ENCODE measurements around the gene RAD54L2.
"Not testable (repeated sequence)": the region's sequence is repeated elsewhere in the genome, so short reads cannot be mapped to it uniquely, and the experiment has no call there.

The RAD54L2 gene

DNA sequence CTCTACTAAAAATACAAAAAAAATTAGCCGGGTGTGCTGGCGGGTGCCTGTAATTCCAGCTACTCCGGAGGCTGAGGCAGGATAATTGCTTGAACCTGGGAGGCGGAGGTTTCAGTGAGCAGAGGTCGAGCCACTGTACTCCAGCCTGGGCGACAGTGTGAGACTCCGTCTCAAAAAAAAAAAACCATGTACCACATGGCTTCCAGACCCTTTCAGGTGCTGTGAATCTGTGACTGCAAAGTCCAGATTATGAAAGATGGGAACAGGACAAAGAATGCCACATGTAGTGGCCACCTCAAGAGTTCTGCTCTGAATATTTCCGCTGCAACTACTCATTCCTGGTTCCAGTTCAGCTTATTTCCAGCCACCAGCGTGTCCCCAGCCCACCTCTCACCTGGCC is 30.3 kb upstream of the RAD54L2 start:
- TF ChIP-seq, protein P1, sequence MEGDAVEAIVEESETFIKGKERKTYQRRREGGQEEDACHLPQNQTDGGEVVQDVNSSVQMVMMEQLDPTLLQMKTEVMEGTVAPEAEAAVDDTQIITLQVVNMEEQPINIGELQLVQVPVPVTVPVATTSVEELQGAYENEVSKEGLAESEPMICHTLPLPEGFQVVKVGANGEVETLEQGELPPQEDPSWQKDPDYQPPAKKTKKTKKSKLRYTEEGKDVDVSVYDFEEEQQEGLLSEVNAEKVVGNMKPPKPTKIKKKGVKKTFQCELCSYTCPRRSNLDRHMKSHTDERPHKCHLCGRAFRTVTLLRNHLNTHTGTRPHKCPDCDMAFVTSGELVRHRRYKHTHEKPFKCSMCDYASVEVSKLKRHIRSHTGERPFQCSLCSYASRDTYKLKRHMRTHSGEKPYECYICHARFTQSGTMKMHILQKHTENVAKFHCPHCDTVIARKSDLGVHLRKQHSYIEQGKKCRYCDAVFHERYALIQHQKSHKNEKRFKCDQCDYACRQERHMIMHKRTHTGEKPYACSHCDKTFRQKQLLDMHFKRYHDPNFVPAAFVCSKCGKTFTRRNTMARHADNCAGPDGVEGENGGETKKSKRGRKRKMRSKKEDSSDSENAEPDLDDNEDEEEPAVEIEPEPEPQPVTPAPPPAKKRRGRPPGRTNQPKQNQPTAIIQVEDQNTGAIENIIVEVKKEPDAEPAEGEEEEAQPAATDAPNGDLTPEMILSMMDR (IDR thresholded peaks at IDR 0.05) = no peak
- H3K4me3 ChIP-seq = no peak overlapping the region
- no peak for DNase-seq (ENCODE audit: low spot score)
- H3K27ac ChIP-seq = no peak overlapping the region

DNA sequence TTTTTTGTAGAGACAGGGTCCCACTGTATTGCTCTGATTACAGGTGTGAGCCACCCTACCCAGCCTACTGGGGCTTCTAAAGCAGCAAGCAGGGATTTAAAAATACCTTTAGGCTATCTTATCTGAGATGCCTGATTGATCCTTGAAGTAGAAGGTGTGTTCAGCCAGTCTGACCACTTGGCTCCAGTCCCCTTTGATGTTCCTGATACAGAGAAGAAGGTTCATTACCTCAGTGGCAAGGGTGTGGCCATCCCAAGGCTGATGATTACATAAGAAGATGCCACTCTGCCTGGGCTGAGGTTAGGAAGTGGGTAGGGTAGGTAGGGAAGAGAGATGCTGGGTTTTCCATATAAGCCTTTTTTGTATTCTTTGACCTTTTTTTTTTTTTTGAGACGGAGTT is 27.5 kb upstream of the RAD54L2 start:
- Histone ChIP-seq H3K27ac (no peak overlapping the region), H3K4me3 (no peak overlapping the region)
- no peak for DNase-seq (ENCODE audit: low spot score)
- TF ChIP-seq, protein P1 (IDR thresholded peaks at IDR 0.05) = no peak

DNA sequence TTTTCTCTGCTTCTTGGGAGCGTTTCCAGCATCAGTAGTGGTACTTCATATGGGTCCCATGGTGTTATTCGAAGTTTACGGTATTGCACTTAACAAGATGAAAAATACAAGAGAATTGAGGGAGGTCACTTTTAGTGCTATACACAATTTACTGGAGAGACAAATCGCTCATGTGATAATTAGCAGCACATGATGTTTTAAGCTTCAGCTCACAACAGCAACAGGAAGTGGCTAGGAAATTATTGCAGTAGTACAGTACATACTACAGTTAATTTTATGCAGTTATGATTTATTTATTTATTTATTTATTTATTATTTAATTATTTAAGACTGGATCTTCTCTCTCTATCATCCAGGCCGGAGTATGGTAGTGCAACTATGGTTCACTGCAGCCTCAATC is 24.3 kb upstream of the RAD54L2 start:
- Histone ChIP-seq H3K27ac (no peak overlapping the region), H3K4me3 (no peak overlapping the region)
- DNase-seq (ENCODE audit: low spot score) = no peak
- TF ChIP-seq, protein P1 (IDR thresholded peaks at IDR 0.05) = no peak

DNA sequence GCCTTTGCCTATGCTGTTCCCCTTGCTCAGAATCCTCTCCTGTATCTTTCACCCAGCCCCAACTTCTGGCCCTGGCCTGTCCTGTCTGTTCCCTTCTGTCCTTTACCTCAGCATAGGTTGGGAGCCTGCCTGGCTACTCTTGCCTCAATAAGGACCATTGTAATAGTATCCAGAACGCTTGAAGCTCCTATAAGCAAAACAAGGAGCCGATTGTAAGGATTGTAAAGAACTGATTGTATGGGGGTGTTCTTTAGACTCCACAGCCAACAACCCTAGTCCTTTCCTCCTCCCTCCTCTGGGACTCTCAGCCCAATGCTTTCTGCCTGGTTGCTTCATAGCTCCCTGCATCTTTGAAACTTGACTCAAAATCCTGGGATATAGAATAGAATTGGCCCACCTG is 18.7 kb upstream of the RAD54L2 start:
- no peak for DNase-seq (ENCODE audit: low spot score)
- TF ChIP-seq, protein P1 (IDR thresholded peaks at IDR 0.05) = no peak
- Histone ChIP-seq H3K27ac (no peak overlapping the region), H3K4me3 (no peak overlapping the region)

DNA sequence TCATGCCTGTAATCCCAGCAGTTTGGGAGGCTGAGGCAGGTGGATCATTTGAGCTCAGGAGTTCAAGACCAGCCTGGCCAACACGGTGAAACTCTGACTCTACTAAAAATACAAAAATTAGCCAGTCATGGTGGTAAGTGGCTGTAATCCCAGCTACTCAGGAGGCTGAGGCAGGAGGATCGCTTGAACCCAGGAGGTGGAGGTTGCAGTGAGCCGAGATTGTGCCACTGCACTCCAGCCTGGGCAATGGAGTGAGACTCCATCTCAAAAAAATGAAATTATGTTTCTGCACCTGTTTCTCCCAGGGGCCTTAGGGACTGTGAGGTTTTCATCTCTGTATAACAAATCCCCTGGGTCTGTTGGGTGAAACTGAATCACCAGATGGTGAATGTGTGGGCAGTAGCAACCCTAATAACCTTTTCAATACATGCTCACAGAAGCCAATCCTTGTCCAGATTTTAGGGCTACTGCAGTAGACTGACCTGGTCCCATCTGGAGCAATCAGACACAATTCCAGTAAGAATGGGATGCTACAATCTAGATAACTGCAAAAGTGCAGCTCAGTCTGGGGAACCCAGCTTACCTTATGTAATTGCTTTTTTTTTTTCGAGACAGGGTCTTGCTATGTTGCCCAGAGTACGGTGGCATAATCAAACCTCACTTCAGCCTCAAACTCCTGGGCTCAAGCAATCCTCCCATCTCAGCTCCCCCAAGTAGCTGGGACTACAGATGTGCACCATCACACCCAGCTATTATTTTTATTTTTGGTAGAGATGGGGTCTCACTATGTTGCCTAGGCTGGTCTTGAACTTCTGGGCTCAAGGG is 17.4 kb upstream of the RAD54L2 start:
- DNase-seq (ENCODE audit: low spot score); H3K27ac ChIP-seq; H3K4me3 ChIP-seq: not testable (repeated sequence)

DNA sequence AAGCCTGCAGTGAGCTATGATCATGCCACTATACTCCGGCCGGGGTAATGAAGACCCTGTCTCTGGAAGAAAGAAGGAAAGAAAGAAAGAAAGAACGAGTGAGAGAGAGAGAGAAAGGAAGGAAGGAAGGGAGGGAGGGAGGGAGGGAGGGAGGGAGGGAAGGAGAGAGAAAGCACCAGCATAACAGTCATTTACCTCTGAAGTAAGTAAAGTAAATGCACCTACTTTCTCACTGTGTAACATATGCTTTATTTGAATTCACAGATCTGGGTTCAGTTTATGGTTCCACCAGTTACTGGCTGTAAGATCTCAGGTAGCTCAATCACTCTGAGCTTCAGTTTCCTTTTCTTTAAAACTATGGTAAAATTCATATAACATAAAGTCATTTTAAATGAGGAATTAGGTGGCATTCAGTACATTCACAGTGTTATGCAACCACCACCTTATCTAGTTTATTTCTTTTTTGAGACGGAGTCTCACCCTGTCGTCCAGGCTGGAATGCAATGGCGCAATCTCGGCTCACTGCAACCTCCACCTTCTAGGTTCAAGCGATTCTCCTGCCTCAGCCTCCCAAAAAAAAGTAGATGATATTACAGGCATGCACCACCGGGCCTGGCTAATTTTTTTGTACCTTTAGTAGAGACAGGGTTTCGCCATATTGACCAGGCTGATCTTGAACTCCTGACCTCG is 16.1 kb upstream of the RAD54L2 start:
- H3K27ac ChIP-seq = no peak overlapping the region

DNA sequence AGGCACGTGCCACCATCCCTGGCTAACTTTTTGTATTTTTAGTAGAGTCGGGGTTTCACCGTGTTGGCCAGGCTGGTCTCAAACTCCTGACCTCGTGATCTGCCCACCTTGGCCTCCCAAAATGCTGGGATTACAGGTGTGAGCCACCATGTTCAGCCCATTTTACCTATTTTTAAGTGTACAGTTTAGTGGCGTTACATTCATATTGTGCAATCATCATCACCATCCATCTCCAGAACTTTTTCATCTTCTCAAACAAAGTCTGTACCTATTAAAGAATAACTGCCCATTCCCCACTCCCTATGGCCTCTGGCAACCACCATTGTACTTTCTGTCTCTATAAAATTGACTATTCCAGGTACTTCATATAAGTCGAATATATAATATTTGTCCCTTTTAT is 13.6 kb upstream of the RAD54L2 start:
- not testable (repeated sequence) for H3K4me3 ChIP-seq; H3K27ac ChIP-seq; DNase-seq (ENCODE audit: low spot score)

More for the DNA sequence above, 16.1 kb upstream of the RAD54L2 start:
- TF ChIP-seq, protein P1 (IDR thresholded peaks at IDR 0.05) = no peak
- DNase-seq (ENCODE audit: low spot score) = no peak
- no peak overlapping the region for H3K4me3 ChIP-seq

DNA sequence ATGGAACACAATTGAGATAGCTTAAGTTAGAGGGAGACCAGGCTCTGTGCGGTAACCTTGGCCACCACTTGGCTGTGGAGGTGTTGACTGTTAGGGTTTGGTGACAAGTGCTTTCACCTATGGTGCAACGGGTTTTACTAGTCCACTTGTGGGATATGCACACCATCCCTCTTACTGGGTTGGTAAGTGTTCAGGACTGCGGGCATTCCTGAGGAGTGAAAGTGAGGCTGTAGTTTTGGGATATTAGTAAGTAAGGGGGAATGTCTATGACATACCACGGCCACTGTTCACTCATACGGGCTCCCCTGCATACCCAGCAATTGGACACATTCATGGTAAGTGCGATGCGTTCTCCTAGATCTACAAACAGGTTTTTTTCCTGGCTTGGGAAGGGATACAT is 8.0 kb upstream of the RAD54L2 start:
- no peak overlapping the region for H3K4me3 ChIP-seq
- TF ChIP-seq, protein P1 (IDR thresholded peaks at IDR 0.05) = no peak
- DNase-seq (ENCODE audit: low spot score) = no peak

More for the DNA sequence above, 8.0 kb upstream of the RAD54L2 start:
- H3K27ac ChIP-seq = no peak overlapping the region

Measured in coronary artery (tissue), 2 donors.